ENCODE measurements around the gene CHRNB4.
"Not testable (repeated sequence)": the region's sequence is repeated elsewhere in the genome, so short reads cannot be mapped to it uniquely, and the experiment has no call there.

CHRNB4 gene

DNA sequence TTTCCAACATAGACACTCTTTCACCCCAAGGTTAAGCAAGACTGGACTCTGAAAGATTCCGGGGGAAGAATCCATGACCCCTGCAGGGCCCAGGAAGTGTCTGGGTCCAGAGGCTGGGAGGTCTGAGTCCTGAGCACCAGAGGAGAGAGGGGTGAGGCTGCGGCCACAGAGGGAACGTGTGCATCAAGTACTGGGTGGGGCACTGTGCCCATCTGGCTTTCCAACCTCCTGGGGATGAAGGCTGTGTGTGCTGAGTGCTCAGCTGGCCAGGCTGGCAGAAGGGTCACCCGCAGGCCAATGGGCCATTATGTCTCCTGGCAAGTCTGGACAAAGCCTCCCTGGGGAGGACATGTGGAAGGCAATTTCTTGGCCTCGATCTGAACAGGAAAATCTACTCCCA is 23.5 kb downstream of the CHRNB4 start:
- no peaks in the 10 kb centered on the region for H3K4me1 ChIP-seq (ENCODE audit: control insufficient read depth, insufficient read depth, low read length)
- H3K9me3 ChIP-seq (ENCODE audit: control insufficient read depth, low read length), result no peaks in the 10 kb centered on the region
- peaks cover 40% of the 10 kb centered on the region for H3K27me3 ChIP-seq (ENCODE audit: control insufficient read depth, insufficient read depth, low read length, poor library complexity, severe bottlenecking)
- WGBS, 2 experiments, result 84 to 85% methylated on average over 5 of the region's 5 CpGs
- H3K27ac ChIP-seq (ENCODE audit: insufficient read depth, low read depth, low read length, poor library complexity, severe bottlenecking), result no peak overlapping the region
- H3K36me3 ChIP-seq (ENCODE audit: control insufficient read depth, insufficient read depth, low read length), result no peaks in the 10 kb centered on the region
- no peak overlapping the region for H3K4me3 ChIP-seq (ENCODE audit: insufficient read depth, low read depth, low read length)

DNA sequence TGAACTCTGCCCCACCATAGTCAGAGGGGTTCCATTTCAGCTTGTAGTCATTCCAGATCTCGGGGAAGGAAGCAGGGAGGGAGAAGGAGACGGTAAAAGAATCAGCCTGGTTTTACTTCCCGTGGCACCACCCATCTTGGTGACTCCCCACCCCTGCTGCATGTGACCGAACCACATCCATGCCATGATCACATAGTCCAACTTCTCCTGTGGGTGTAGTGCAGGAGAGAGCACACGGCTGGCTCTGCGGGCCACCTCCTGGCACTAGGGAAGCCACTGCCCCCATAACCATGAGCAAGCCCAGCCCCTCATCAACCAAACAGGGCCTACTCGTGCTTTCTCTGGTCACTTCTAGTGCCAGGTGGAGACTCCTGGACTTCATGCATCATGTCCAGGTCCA is 23.9 kb downstream of the CHRNB4 start:
- 86% methylated on average over 7 of the region's 7 CpGs for WGBS, 2 experiments

DNA sequence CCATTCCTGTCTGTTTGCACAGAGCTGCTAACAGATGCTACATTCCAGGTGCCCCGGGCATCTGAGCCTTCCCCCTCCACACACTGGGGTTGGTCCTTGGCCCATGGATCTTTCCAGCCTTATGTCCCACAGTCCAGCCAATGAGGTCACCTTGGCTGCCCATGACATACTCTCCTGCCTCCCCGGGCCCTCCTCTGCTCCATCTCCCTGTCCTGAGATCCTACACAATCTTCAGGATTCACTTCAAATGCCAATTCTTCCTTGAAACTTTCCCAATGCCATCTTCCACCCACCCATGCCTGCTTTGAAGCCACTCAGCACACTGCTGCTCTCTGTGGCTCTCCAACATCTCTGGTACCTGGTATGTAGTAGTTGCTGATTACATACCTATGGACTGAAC is 24.5 kb downstream of the CHRNB4 start:
- no peaks in the 10 kb centered on the region for H3K36me3 ChIP-seq (ENCODE audit: control insufficient read depth, insufficient read depth, low read length)
- no peak overlapping the region for H3K27ac ChIP-seq (ENCODE audit: insufficient read depth, low read depth, low read length, poor library complexity, severe bottlenecking)
- H3K9me3 ChIP-seq (ENCODE audit: control insufficient read depth, low read length), result no peaks in the 10 kb centered on the region
- peaks cover 30% of the 10 kb centered on the region for H3K27me3 ChIP-seq (ENCODE audit: control insufficient read depth, insufficient read depth, low read length, poor library complexity, severe bottlenecking)
- WGBS, 2 experiments, result 93 to 94% methylated on average over 2 of the region's 2 CpGs
- H3K4me3 ChIP-seq (ENCODE audit: insufficient read depth, low read depth, low read length), result no peak overlapping the region
- no peaks in the 10 kb centered on the region for H3K4me1 ChIP-seq (ENCODE audit: control insufficient read depth, insufficient read depth, low read length)

More for the DNA sequence above, 23.9 kb downstream of the CHRNB4 start:
- Histone ChIP-seq H3K36me3 (ENCODE audit: control insufficient read depth, insufficient read depth, low read length) (no peaks in the 10 kb centered on the region), H3K9me3 (ENCODE audit: control insufficient read depth, low read length) (no peaks in the 10 kb centered on the region), H3K4me1 (ENCODE audit: control insufficient read depth, insufficient read depth, low read length) (no peaks in the 10 kb centered on the region), H3K27me3 (ENCODE audit: control insufficient read depth, insufficient read depth, low read length, poor library complexity, severe bottlenecking) (peaks cover 35% of the 10 kb centered on the region), H3K27ac (ENCODE audit: insufficient read depth, low read depth, low read length, poor library complexity, severe bottlenecking) (no peak overlapping the region), H3K4me3 (ENCODE audit: insufficient read depth, low read depth, low read length) (no peak overlapping the region)

DNA sequence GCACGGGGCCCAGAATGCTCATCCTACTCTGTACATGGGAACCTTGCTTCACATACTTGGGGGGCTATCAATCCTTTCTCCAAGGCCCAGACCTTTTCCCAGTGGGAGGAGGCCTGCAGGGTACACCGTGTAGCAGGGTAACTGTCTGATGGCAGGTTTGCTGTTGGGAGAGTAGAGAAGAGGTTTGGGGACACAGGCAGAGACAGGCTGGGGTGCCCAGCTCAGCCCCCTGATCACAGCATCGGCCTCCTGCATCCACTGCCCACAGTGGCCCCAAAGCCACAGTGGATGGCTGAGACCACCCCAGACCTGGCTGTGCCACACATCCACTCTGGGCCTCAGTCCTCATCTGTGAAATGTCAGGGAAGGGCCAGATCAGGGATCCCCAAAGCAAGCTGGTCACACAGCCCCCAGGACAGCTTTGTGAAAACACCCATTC is 25.8 kb downstream of the CHRNB4 start:
- Histone ChIP-seq H3K27ac (ENCODE audit: insufficient read depth, low read depth, low read length, poor library complexity, severe bottlenecking) (no peak overlapping the region), H3K4me1 (ENCODE audit: control insufficient read depth, insufficient read depth, low read length) (no peaks in the 10 kb centered on the region), H3K36me3 (ENCODE audit: control insufficient read depth, insufficient read depth, low read length) (no peaks in the 10 kb centered on the region), H3K4me3 (ENCODE audit: insufficient read depth, low read depth, low read length) (no peak overlapping the region), H3K27me3 (ENCODE audit: control insufficient read depth, insufficient read depth, low read length, poor library complexity, severe bottlenecking) (peaks cover 16% of the 10 kb centered on the region), H3K9me3 (ENCODE audit: control insufficient read depth, low read length) (no peaks in the 10 kb centered on the region)
- 92 to 93% methylated on average over 3 of the region's 3 CpGs for WGBS, 2 experiments

DNA sequence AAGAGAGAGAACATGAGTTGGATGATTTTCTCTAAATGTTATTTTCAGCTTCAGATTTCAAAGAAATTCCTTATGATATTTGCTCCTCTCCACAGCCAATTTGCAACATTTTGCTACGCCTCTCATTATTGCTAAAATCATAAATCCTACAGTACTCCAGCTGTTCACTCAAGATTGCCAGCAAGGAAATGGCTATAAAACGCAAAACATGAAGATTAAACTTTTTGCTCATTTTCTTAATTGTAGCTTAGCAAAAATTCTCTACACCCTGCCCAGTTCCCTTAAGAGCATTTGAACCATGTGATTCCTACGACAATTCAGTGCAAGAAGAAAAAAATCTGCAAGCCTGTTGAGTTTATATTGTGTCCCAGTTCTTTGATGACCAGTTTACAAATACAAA is 27.0 kb downstream of the CHRNB4 start:
- WGBS, 2 experiments, result 91 to 94% methylated on average over 2 to 3 of the region's 3 CpGs
- Histone ChIP-seq H3K36me3 (ENCODE audit: control insufficient read depth, insufficient read depth, low read length) (no peaks in the 10 kb centered on the region), H3K9me3 (ENCODE audit: control insufficient read depth, low read length) (no peaks in the 10 kb centered on the region), H3K27me3 (ENCODE audit: control insufficient read depth, insufficient read depth, low read length, poor library complexity, severe bottlenecking) (peaks cover 5% of the 10 kb centered on the region), H3K27ac (ENCODE audit: insufficient read depth, low read depth, low read length, poor library complexity, severe bottlenecking) (no peak overlapping the region), H3K4me3 (ENCODE audit: insufficient read depth, low read depth, low read length) (no peak overlapping the region), H3K4me1 (ENCODE audit: control insufficient read depth, insufficient read depth, low read length) (no peaks in the 10 kb centered on the region)

DNA sequence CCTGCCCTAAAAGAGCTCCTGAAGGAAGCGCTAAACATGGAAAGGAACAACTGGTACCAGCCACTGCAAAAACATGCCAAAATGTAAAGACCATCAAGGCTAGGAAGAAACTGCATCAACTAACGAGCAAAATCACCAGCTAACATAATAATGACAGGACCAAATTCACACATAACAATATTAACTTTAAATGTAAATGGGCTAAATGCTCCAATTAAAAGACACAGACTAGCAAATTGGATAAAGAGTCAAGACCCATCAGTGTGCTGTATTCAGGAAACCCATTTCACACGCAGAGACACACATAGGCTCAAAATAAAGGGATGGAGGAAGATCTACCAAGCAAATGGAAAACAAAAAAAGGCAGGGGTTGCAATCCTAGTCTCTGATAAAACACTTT is 31.5 kb downstream of the CHRNB4 start:
- H3K27me3 ChIP-seq (ENCODE audit: control insufficient read depth, insufficient read depth, low read length, poor library complexity, severe bottlenecking); H3K27ac ChIP-seq (ENCODE audit: insufficient read depth, low read depth, low read length, poor library complexity, severe bottlenecking); H3K9me3 ChIP-seq (ENCODE audit: control insufficient read depth, low read length); H3K36me3 ChIP-seq (ENCODE audit: control insufficient read depth, insufficient read depth, low read length); H3K4me1 ChIP-seq (ENCODE audit: control insufficient read depth, insufficient read depth, low read length); H3K4me3 ChIP-seq (ENCODE audit: insufficient read depth, low read depth, low read length): not testable (repeated sequence)
- WGBS, 2 experiments, result no CpG with 5 or more reads among the region's 3 CpGs

DNA sequence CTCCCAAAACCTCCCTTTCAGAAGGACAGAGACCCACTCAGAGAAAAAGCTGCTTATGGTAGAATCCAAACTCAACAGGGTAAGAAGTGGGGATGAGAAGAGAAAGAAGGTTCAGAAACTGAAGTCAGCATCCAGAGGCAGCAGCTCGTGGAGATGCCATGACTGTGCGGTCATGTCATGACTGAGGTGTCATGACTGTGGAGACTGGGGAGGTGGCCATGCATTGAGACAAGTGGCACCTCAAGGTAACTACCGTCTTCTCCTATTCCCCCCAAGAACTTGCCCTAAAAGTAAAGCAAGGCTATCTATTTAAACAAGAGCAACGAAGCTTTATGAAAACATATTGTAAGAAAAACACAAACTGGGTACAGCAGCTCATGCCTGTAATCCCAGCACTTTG is 35.3 kb downstream of the CHRNB4 start:
- WGBS, 2 experiments, result 94 to 97% methylated on average over 4 of the region's 4 CpGs
- Histone ChIP-seq H3K27me3 (ENCODE audit: control insufficient read depth, insufficient read depth, low read length, poor library complexity, severe bottlenecking) (no peaks in the 10 kb centered on the region), H3K36me3 (ENCODE audit: control insufficient read depth, insufficient read depth, low read length) (no peaks in the 10 kb centered on the region), H3K9me3 (ENCODE audit: control insufficient read depth, low read length) (no peaks in the 10 kb centered on the region), H3K4me1 (ENCODE audit: control insufficient read depth, insufficient read depth, low read length) (no peaks in the 10 kb centered on the region), H3K4me3 (ENCODE audit: insufficient read depth, low read depth, low read length) (no peak overlapping the region), H3K27ac (ENCODE audit: insufficient read depth, low read depth, low read length, poor library complexity, severe bottlenecking) (no peak overlapping the region)

DNA sequence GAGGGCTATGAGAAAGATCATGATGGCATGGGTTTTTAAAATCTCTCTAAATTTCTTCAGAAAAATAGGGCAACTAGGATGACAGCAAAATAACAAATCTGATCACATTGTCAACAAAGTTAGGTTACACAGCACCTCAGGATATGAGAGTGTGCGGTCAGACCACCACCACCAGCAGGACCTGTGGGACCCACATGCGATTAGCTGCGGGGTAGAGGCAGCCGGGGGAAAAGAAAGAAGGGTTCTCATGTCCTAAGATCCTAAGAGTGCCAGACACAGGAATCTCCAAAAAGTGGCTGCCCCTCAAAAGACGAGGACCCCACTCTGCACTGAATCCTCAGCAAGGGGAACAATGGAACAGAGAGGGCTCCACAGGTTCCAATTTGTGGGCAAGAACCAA is 35.8 kb downstream of the CHRNB4 start:
- H3K36me3 ChIP-seq (ENCODE audit: control insufficient read depth, insufficient read depth, low read length), result no peaks in the 10 kb centered on the region
- no peak overlapping the region for H3K27ac ChIP-seq (ENCODE audit: insufficient read depth, low read depth, low read length, poor library complexity, severe bottlenecking)
- WGBS, 2 experiments, result 90 to 95% methylated on average over 5 of the region's 5 CpGs
- no peaks in the 10 kb centered on the region for H3K27me3 ChIP-seq (ENCODE audit: control insufficient read depth, insufficient read depth, low read length, poor library complexity, severe bottlenecking)
- no peaks in the 10 kb centered on the region for H3K4me1 ChIP-seq (ENCODE audit: control insufficient read depth, insufficient read depth, low read length)
- no peak overlapping the region for H3K4me3 ChIP-seq (ENCODE audit: insufficient read depth, low read depth, low read length)
- H3K9me3 ChIP-seq (ENCODE audit: control insufficient read depth, low read length), result no peaks in the 10 kb centered on the region

DNA sequence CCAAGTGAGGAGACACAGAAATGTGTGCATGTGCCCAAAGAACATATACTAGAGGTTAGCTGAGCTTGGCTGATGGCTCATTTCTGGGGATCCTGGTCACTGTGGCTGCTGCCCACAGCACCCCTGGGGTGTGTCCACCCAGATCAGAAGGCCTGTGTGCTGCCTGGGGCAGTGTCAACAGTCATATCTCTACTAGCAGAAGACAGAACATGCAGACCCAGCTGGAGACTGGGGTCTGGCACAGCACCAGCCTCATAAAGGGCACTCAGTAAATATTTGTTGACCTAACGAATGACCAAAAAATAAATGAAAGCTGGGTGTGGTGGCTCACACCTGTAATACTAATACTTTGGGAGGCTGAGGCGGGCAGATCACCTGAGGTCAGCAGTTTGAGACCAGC is 36.6 kb downstream of the CHRNB4 start:
- Histone ChIP-seq H3K36me3 (ENCODE audit: control insufficient read depth, insufficient read depth, low read length) (no peaks in the 10 kb centered on the region), H3K4me1 (ENCODE audit: control insufficient read depth, insufficient read depth, low read length) (no peaks in the 10 kb centered on the region), H3K27ac (ENCODE audit: insufficient read depth, low read depth, low read length, poor library complexity, severe bottlenecking) (no peak overlapping the region), H3K9me3 (ENCODE audit: control insufficient read depth, low read length) (no peaks in the 10 kb centered on the region), H3K4me3 (ENCODE audit: insufficient read depth, low read depth, low read length) (no peak overlapping the region), H3K27me3 (ENCODE audit: control insufficient read depth, insufficient read depth, low read length, poor library complexity, severe bottlenecking) (no peaks in the 10 kb centered on the region)
- 80 to 93% methylated on average over 2 of the region's 2 CpGs for WGBS, 2 experiments

DNA sequence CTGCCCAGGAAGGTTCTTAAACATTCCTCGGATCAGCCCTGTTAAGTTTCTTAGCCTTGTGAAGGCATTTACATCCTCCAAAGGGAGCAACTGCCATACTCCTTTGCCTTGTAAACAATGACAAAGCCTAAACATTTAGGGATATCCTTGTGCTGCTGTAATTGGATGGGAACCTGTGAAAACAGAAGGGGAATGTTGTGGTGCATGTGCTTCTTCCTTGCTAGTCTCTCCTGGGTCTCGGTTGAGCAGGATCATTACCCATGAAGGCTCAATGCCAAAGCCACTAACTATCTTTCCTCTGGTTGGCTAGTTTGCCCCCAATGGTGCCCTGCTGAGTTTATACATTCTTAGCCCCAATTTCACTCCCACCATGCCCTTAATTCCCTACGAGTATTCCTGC is 37.5 kb downstream of the CHRNB4 start:
- WGBS, 2 experiments, result 86 to 91% methylated on average over 2 to 3 of the region's 3 CpGs
- Histone ChIP-seq H3K4me3 (ENCODE audit: insufficient read depth, low read depth, low read length) (no peak overlapping the region), H3K27ac (ENCODE audit: insufficient read depth, low read depth, low read length, poor library complexity, severe bottlenecking) (no peak overlapping the region), H3K27me3 (ENCODE audit: control insufficient read depth, insufficient read depth, low read length, poor library complexity, severe bottlenecking) (no peaks in the 10 kb centered on the region), H3K9me3 (ENCODE audit: control insufficient read depth, low read length) (no peaks in the 10 kb centered on the region), H3K36me3 (ENCODE audit: control insufficient read depth, insufficient read depth, low read length) (no peaks in the 10 kb centered on the region), H3K4me1 (ENCODE audit: control insufficient read depth, insufficient read depth, low read length) (no peaks in the 10 kb centered on the region)

DNA sequence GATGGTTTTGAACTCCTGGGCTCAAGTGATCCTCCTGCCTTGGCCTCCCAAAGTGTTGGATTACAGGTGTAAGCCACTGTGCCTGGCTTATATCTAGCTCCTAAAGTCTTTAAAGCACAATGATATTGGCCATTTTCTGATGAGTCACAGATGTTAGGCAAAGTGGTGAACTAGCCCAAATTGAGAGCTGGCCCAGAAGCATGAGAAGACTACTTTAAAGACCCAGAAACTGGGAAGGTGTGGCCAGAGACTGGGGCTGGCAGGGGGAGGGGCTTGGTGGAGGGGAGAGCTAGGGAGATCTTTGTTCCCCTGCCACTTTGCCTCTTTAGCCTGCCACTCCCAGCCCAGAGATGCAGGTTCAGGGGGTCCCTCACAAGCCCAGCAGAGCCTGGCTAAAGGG is 41.8 kb downstream of the CHRNB4 start:
- H3K4me1 ChIP-seq (ENCODE audit: control insufficient read depth, insufficient read depth, low read length), result no peaks in the 10 kb centered on the region
- H3K36me3 ChIP-seq (ENCODE audit: control insufficient read depth, insufficient read depth, low read length), result no peaks in the 10 kb centered on the region
- H3K9me3 ChIP-seq (ENCODE audit: control insufficient read depth, low read length), result no peaks in the 10 kb centered on the region
- H3K4me3 ChIP-seq (ENCODE audit: insufficient read depth, low read depth, low read length), result no peak overlapping the region
- H3K27me3 ChIP-seq (ENCODE audit: control insufficient read depth, insufficient read depth, low read length, poor library complexity, severe bottlenecking), result no peaks in the 10 kb centered on the region
- H3K27ac ChIP-seq (ENCODE audit: insufficient read depth, low read depth, low read length, poor library complexity, severe bottlenecking), result no peak overlapping the region
